Osteoblast (primary cell): Measurements from ENCODE around the gene ACACA. TPM values are rescaled to one million over a fixed set of nuclear protein-coding genes. Genes with fewer than 3 reads are reported as not detected.

ENCODE experiments used
- DNase-seq: peaks from one replicate; pipeline ENCODE4 v3.0.0; 2011; ENCODE audit warnings: low spot score, mixed read lengths; ENCODE audit not compliant: insufficient read length; ENCODE audit errors: missing footprints
- H2AFZ ChIP-seq: 2 replicates; pipeline ENCODE4 v1.6.0; 2011; ENCODE audit warnings: mild to moderate bottlenecking, low read length
- H3K27ac ChIP-seq: 2 replicates; pipeline ENCODE4 v1.5.1; 2011; ENCODE audit warnings: mild to moderate bottlenecking, low read depth, low read length, moderate library complexity
- H3K27me3 ChIP-seq: 2 replicates; pipeline ENCODE4 v1.6.0; 2012; ENCODE audit warnings: mild to moderate bottlenecking, control low read depth, inconsistent platforms, low read length, moderate library complexity; ENCODE audit not compliant: insufficient read depth
- H3K36me3 ChIP-seq: 2 replicates; pipeline ENCODE4 v1.5.1; 2011; ENCODE audit warnings: mild to moderate bottlenecking, low read length, control low read depth, moderate library complexity; ENCODE audit not compliant: insufficient read depth
- H3K4me1 ChIP-seq: 2 replicates; pipeline ENCODE4 v1.5.1; 2011; ENCODE audit warnings: mild to moderate bottlenecking, low read length, control low read depth, moderate library complexity; ENCODE audit not compliant: insufficient read depth
- H3K4me2 ChIP-seq: 2 replicates; pipeline ENCODE4 v1.6.0; 2011; ENCODE audit warnings: mild to moderate bottlenecking, low read length; ENCODE audit not compliant: insufficient read depth
- H3K4me3 ChIP-seq: fragments of 200-600 bp; sonication (generic); 3 replicates; pipeline ENCODE4 v1.5.1; 2012; ENCODE audit warnings: mild to moderate bottlenecking, low read length, inconsistent platforms; ENCODE audit not compliant: insufficient read depth
- H3K79me2 ChIP-seq: 2 replicates; pipeline ENCODE4 v1.6.0; 2012; ENCODE audit warnings: mild to moderate bottlenecking, low read length, control low read depth, inconsistent platforms; ENCODE audit not compliant: insufficient read depth
- H3K9me3 ChIP-seq: 2 replicates; pipeline ENCODE4 v1.5.1; 2011; ENCODE audit warnings: low read depth, low read length, control low read depth
- H4K20me1 ChIP-seq: 2 replicates; pipeline ENCODE4 v1.6.0; 2012; ENCODE audit warnings: mild to moderate bottlenecking, low read length, control low read depth; ENCODE audit not compliant: insufficient read depth
- total RNA-seq: library from RNA; depleted of rRNA; stranded (reverse); fragments of >200 nt; gene quantifications from 2 replicates; pipeline ENCODE4 v1.2.3, GENCODE V29; 2012
- TF ChIP-seq, protein P1 (sequence below): IDR thresholded peaks from 2 replicates; pipeline ENCODE4 v1.5.1; 2011; ENCODE audit warnings: mild to moderate bottlenecking, low read depth, low read length, moderate library complexity; ENCODE audit errors: extremely low read depth

Gene ACACA
- total RNA-seq, 1 donor: 78.9 TPM

DNA sequence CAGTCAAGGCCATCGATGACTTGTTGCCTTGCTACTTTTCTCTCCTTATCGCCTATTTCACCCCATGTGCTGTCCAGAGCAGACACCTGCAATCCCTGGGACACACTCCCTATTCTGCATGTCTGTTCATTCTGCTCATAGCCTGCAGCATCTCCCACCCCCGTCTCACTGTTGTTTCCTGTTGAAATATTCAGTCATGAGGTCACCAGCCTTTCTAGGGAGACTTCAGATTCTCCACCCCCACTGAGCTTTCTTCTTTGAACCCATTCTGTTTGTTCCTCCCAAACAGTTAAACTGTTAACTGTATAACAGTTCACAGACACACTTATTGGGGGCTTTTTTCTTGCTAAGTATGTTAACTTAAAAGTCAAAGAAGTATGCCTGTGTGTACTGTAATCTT lies 363.4 kb downstream of the ACACA start:
- H3K4me3 ChIP-seq: no peak overlapping the region
- no peak overlapping the region for H3K27ac ChIP-seq
- no peaks in the 10 kb centered on the region for H3K9me3 ChIP-seq
- H3K4me2 ChIP-seq: no peak overlapping the region
- TF ChIP-seq, protein P1, sequence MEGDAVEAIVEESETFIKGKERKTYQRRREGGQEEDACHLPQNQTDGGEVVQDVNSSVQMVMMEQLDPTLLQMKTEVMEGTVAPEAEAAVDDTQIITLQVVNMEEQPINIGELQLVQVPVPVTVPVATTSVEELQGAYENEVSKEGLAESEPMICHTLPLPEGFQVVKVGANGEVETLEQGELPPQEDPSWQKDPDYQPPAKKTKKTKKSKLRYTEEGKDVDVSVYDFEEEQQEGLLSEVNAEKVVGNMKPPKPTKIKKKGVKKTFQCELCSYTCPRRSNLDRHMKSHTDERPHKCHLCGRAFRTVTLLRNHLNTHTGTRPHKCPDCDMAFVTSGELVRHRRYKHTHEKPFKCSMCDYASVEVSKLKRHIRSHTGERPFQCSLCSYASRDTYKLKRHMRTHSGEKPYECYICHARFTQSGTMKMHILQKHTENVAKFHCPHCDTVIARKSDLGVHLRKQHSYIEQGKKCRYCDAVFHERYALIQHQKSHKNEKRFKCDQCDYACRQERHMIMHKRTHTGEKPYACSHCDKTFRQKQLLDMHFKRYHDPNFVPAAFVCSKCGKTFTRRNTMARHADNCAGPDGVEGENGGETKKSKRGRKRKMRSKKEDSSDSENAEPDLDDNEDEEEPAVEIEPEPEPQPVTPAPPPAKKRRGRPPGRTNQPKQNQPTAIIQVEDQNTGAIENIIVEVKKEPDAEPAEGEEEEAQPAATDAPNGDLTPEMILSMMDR: no peak
- H3K36me3 ChIP-seq: no peaks in the 10 kb centered on the region
- no peaks in the 10 kb centered on the region for H3K79me2 ChIP-seq
- no peaks in the 10 kb centered on the region for H3K27me3 ChIP-seq
- H2AFZ ChIP-seq: no peak overlapping the region
- peaks cover 4% of the 10 kb centered on the region for H3K4me1 ChIP-seq
- DNase-seq: no peak
- H4K20me1 ChIP-seq: no peaks in the 10 kb centered on the region

DNA sequence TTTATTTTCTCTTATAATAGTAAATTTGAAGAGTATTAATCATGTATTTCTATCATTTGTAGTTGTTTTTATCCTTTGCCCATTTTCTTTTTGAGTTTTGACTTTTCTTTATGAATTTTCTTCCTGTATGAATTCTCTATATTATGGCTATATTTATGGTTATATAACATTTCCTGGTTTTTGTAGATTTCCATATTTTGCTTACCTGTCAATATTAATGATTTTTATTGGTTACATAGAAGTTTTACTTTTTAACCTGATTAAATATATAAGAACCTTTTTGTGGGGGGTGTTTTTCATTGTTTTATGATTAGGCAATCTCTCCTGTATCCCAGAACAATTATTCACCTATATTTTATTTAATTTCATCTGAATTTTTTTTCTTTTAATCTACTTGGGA lies 364.7 kb downstream of the ACACA start:
- no peaks in the 10 kb centered on the region for H3K79me2 ChIP-seq
- DNase-seq: no peak
- no peak overlapping the region for H3K4me3 ChIP-seq
- no peak overlapping the region for H2AFZ ChIP-seq
- H3K9me3 ChIP-seq: no peaks in the 10 kb centered on the region
- TF ChIP-seq, protein P1: no peak
- no peak overlapping the region for H3K4me2 ChIP-seq
- peaks cover 4% of the 10 kb centered on the region for H3K4me1 ChIP-seq
- peaks cover 5% of the 10 kb centered on the region for H3K36me3 ChIP-seq
- no peak overlapping the region for H3K27ac ChIP-seq
- no peaks in the 10 kb centered on the region for H3K27me3 ChIP-seq
- no peaks in the 10 kb centered on the region for H4K20me1 ChIP-seq

DNA sequence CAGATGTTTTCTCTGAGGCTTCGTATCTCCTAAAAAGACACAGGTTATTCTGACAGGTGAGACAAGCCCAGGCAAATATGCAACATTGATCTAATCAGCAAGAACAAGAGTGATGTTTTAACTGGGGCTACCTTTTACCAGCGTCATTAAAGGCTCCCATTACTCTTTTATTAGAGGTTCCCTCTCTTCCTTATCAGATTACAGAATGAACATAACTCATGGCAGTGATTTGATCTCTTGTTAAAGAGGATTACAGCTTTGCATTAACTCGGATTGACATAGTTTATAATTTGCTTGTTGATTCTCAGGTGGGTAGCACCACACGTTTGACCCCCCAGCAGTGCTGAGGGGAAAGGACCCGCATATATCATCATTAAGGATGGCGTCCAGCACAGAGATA lies 367.4 kb downstream of the ACACA start:
- Histone ChIP-seq H4K20me1 (no peaks in the 10 kb centered on the region), H3K36me3 (peaks cover 5% of the 10 kb centered on the region), H3K79me2 (no peaks in the 10 kb centered on the region), H3K4me2 (no peak overlapping the region), H2AFZ (no peak overlapping the region), H3K27ac (no peak overlapping the region), H3K4me1 (peaks cover 4% of the 10 kb centered on the region), H3K27me3 (no peaks in the 10 kb centered on the region), H3K4me3 (no peak overlapping the region), H3K9me3 (no peaks in the 10 kb centered on the region)
- TF ChIP-seq, protein P1: no peak
- DNase-seq: no peak

DNA sequence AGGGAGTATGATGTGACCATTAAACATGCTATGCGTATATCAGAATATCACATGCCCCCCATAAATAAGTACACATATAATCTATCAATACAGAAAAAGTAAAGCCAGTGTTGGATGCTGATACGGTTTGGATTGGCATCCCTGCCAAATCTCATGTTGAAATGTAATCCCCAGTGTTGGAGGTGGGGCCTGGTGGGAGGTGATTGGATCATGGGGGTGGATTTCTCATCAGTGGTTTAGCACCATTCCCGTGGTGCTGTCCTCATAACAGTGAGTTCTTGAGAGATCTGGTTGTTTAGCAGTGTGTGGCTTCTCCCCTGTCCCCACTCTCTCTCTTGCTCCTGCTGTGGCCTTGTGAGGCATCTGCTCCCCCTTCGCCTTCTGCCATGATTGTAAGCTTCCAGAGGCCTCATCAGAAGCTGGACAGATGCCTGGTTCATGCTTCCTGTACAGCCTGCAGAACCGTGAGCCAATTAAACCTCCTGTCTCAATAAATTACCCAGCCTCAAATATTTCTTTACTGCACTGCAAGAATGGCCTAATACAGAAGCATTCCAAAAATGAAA lies 369.0 kb downstream of the ACACA start:
- Histone ChIP-seq H4K20me1 (no peaks in the 10 kb centered on the region), H3K27ac (no peak overlapping the region), H3K36me3 (peaks cover 5% of the 10 kb centered on the region), H3K27me3 (no peaks in the 10 kb centered on the region), H3K4me3 (no peak overlapping the region), H2AFZ (no peak overlapping the region), H3K79me2 (no peaks in the 10 kb centered on the region), H3K4me2 (no peak overlapping the region), H3K9me3 (no peaks in the 10 kb centered on the region), H3K4me1 (no peaks in the 10 kb centered on the region)
- TF ChIP-seq, protein P1: no peak
- DNase-seq: no peak

Other genes with a start within 250 kb of the ACACA start
- not detected in 2 replicates for gene C17orf78, start 30.9 kb downstream of the ACACA start, total RNA-seq
- 18.6 and 21.4 TPM in 2 replicates for gene TADA2A, start 50 bp upstream of the ACACA start, total RNA-seq
- gene DUSP14, start 83.1 kb upstream of the ACACA start, total RNA-seq: 79.3 and 97.7 TPM in 2 replicates
- 23.9 and 24.8 TPM in 2 replicates for gene SYNRG, start 202.6 kb upstream of the ACACA start, total RNA-seq
- 29.2 and 29.3 TPM in 2 replicates for gene DDX52, start 236.6 kb upstream of the ACACA start, total RNA-seq